Suprapubic skin (tissue), 4 donors: Measurements from ENCODE around the gene SLC39A5. TPM values are rescaled to one million over a fixed set of nuclear protein-coding genes. Genes with fewer than 3 reads are reported as not detected.
A peak's percentile ranks its signal among the peaks of the same experiment; 100 is the strongest.

ENCODE experiments used
- DNase-seq, 2 donors: peaks; one replicate each; pipeline ENCODE4 v3.0.0-alpha.2; 2019; ENCODE audit warnings: low spot score in 2 of 2
- H3K27ac ChIP-seq: fragments of 200-600 bp; sonication (generic); one replicate; pipeline ENCODE4 v1.5.1; 2019
- H3K27me3 ChIP-seq: fragments of 200-600 bp; sonication (generic); one replicate; pipeline ENCODE4 v1.5.1; 2019
- H3K36me3 ChIP-seq: fragments of 200-600 bp; sonication (generic); one replicate; pipeline ENCODE4 v1.5.1; 2019
- H3K4me1 ChIP-seq: fragments of 200-600 bp; sonication (generic); one replicate; pipeline ENCODE4 v1.5.1; 2019
- H3K4me3 ChIP-seq: fragments of 200-600 bp; sonication (generic); one replicate; pipeline ENCODE4 v1.5.1; 2019; ENCODE audit warnings: mild to moderate bottlenecking
- H3K9me3 ChIP-seq: fragments of 200-600 bp; sonication (generic); one replicate; pipeline ENCODE4 v1.5.1; 2019
- CTCF ChIP-seq, 2 donors: fragments of 200-600 bp in 1 of 2; fragments of 450-650 bp in 1 of 2; sonication (generic) in 1 of 2; IDR thresholded peaks; one replicate each; pipeline ENCODE4 v1.5.1; 2016 to 2019; ENCODE audit warnings: antibody characterized with exemption in 2 of 2, mild to moderate bottlenecking in 1 of 2, moderate library complexity in 1 of 2
- EP300 ChIP-seq: sonication (generic); formaldehyde crosslinking; IDR thresholded peaks from one replicate; pipeline ENCODE4 v1.6.1; 2017; ENCODE audit warnings: antibody characterized with exemption
- POLR2A ChIP-seq, 2 donors: fragments of 450-650 bp; IDR thresholded peaks; one replicate each; pipeline ENCODE4 v1.6.1; 2017; ENCODE audit warnings: antibody characterized with exemption in 2 of 2, mild to moderate bottlenecking in 2 of 2, moderate library complexity in 2 of 2
- POLR2AphosphoS5 ChIP-seq, 3 donors: sonication (generic); formaldehyde crosslinking; IDR thresholded peaks; one replicate each; pipeline ENCODE4 v1.6.1; 2017; ENCODE audit warnings: antibody characterized with exemption in 3 of 3
- WGBS: methylation state at CpG from one replicate; pipeline ENCODE4 v1.1.5; 2018; 5-methylcytosine and 5-hydroxymethylcytosine counted together
- total RNA-seq, 4 donors: library from RNA; depleted of rRNA; stranded (reverse); fragments of >200 nt; gene quantifications; one replicate each; pipeline ENCODE4 v1.1.0, GENCODE V29; 2016

Gene SLC39A5
- total RNA-seq, 4 donors from 2014 or later: 1.3 to 2.4 TPM; not detected in 2

GRCh38 chr12:56224102-56224701, 5.6 kb upstream of the SLC39A5 start, which contains the start of gene NABP2:
TSS of gene NABP2 (plus strand) at chr12:56224342. CDS start at chr12:56224857, 515 bp downstream.
- no peaks in the 10 kb centered on the region for H3K9me3 ChIP-seq
- peaks cover 42% of the 10 kb centered on the region for H3K4me1 ChIP-seq
- H3K27me3 ChIP-seq: no peaks in the 10 kb centered on the region
- DNase-seq: peak; percentile 99
- peak within 1 kb of the TSS; percentile 75 for H3K4me3 ChIP-seq
- H3K36me3 ChIP-seq: peaks cover 17% of the 10 kb centered on the region
- TF ChIP-seq POLR2A (IDR thresholded peaks at IDR 0.05) (no peak), EP300 (no peak), POLR2AphosphoS5 (IDR thresholded peaks at IDR 0.05) (peak in 2 of 3 donors; percentile 25 to 73), CTCF (IDR thresholded peaks at IDR 0.05) (peak; percentile 72 to 93)
- H3K27ac ChIP-seq: peak within 1 kb of the TSS; percentile 97
- WGBS: 1% methylated on average over 36 of the region's 41 CpGs

GRCh38 chr12:56224954-56225353, 4.9 kb upstream of the SLC39A5 start:
- peaks cover 21% of the 10 kb centered on the region for H3K36me3 ChIP-seq
- peak overlapping the region; percentile 75 for H3K4me3 ChIP-seq
- no peaks in the 10 kb centered on the region for H3K9me3 ChIP-seq
- TF ChIP-seq POLR2A (IDR thresholded peaks at IDR 0.05) (no peak), CTCF (IDR thresholded peaks at IDR 0.05) (no peak), POLR2AphosphoS5 (IDR thresholded peaks at IDR 0.05) (no peak), EP300 (no peak)
- H3K4me1 ChIP-seq: peaks cover 37% of the 10 kb centered on the region
- no peak for DNase-seq
- no peak overlapping the region for H3K27ac ChIP-seq
- 64% methylated on average over 11 of the region's 11 CpGs for WGBS
- no peaks in the 10 kb centered on the region for H3K27me3 ChIP-seq

- TF ChIP-seq POLR2A (IDR thresholded peaks at IDR 0.05) (no peak), EP300 (no peak), POLR2AphosphoS5 (IDR thresholded peaks at IDR 0.05) (no peak), CTCF (IDR thresholded peaks at IDR 0.05) (no peak)
- no peak for DNase-seq
- no peaks in the 10 kb centered on the region for H3K27me3 ChIP-seq
- no peak overlapping the region for H3K27ac ChIP-seq
- H3K36me3 ChIP-seq: peaks cover 21% of the 10 kb centered on the region
- H3K9me3 ChIP-seq: no peaks in the 10 kb centered on the region
- H3K4me1 ChIP-seq: peaks cover 9% of the 10 kb centered on the region
- 88% methylated on average over 7 of the region's 7 CpGs for WGBS
- no peak overlapping the region for H3K4me3 ChIP-seq
Measured at GRCh38 chr12:56229082-56229481, 769 bp upstream of the SLC39A5 start.

GRCh38 chr12:56230432-56231183, 757 bp downstream of the SLC39A5 start:
- H3K27ac ChIP-seq: no peak overlapping the region

GRCh38 chr12:56231184-56231582, 1.3 kb downstream of the SLC39A5 start:
- Histone ChIP-seq H3K9me3 (no peaks in the 10 kb centered on the region), H3K4me1 (no peaks in the 10 kb centered on the region), H3K27ac (no peak overlapping the region), H3K27me3 (no peaks in the 10 kb centered on the region), H3K36me3 (peaks cover 21% of the 10 kb centered on the region), H3K4me3 (no peak overlapping the region)
- TF ChIP-seq CTCF (IDR thresholded peaks at IDR 0.05) (no peak), POLR2AphosphoS5 (IDR thresholded peaks at IDR 0.05) (no peak), EP300 (no peak), POLR2A (IDR thresholded peaks at IDR 0.05) (no peak)
- DNase-seq: no peak
- WGBS: 90% methylated on average over 3 of the region's 11 CpGs

More at GRCh38 chr12:56230432-56231183, 757 bp downstream of the SLC39A5 start:
- WGBS: 78% methylated on average over 7 of the region's 8 CpGs
- H3K4me1 ChIP-seq: no peaks in the 10 kb centered on the region
- H3K4me3 ChIP-seq: no peak overlapping the region
- no peak for DNase-seq
- H3K9me3 ChIP-seq: no peaks in the 10 kb centered on the region
- H3K36me3 ChIP-seq: peaks cover 21% of the 10 kb centered on the region
- TF ChIP-seq POLR2AphosphoS5 (IDR thresholded peaks at IDR 0.05) (no peak), EP300 (no peak)
- no peaks in the 10 kb centered on the region for H3K27me3 ChIP-seq
